ENCODE results near the gene C11orf58. TPM values are rescaled to one million over a fixed set of nuclear protein-coding genes. Genes with fewer than 3 reads are reported as not detected.
A peak's percentile ranks its signal among the peaks of the same experiment; 100 is the strongest.

Gene C11orf58
- total RNA-seq, 2 donors from 2014 or later: 120 to 128 TPM

- DNase-seq (ENCODE audit: low spot score): no peak
- Histone ChIP-seq H3K27ac (no peak overlapping the region), H3K36me3 (no peaks in the 10 kb centered on the region), H3K9me3 (no peaks in the 10 kb centered on the region), H3K4me3 (no peak overlapping the region), H3K4me1 (no peaks in the 10 kb centered on the region), H3K27me3 (no peaks in the 10 kb centered on the region)
- TF ChIP-seq CTCF (IDR thresholded peaks at IDR 0.05): no peak
Observed at GRCh38 chr11:16767957-16768356, 29.5 kb downstream of the C11orf58 start.

- DNase-seq (ENCODE audit: low spot score): no peak
- TF ChIP-seq CTCF (IDR thresholded peaks at IDR 0.05): no peak
- no peaks in the 10 kb centered on the region for H3K9me3 ChIP-seq
- no peak overlapping the region for H3K27ac ChIP-seq
- no peaks in the 10 kb centered on the region for H3K36me3 ChIP-seq
- no peaks in the 10 kb centered on the region for H3K4me1 ChIP-seq
- H3K4me3 ChIP-seq: no peak overlapping the region
- no peaks in the 10 kb centered on the region for H3K27me3 ChIP-seq
Observed at GRCh38 chr11:16769386-16769785, 30.9 kb downstream of the C11orf58 start.

GRCh38 chr11:16770016-16770415 lies 31.6 kb downstream of the C11orf58 start:
- no peak overlapping the region for H3K4me3 ChIP-seq
- no peaks in the 10 kb centered on the region for H3K36me3 ChIP-seq
- H3K27ac ChIP-seq: no peak overlapping the region
- DNase-seq (ENCODE audit: low spot score): no peak
- no peaks in the 10 kb centered on the region for H3K4me1 ChIP-seq
- no peaks in the 10 kb centered on the region for H3K27me3 ChIP-seq
- no peaks in the 10 kb centered on the region for H3K9me3 ChIP-seq
- no peak for TF ChIP-seq CTCF (IDR thresholded peaks at IDR 0.05)

GRCh38 chr11:16771350-16772140 lies 33.1 kb downstream of the C11orf58 start:
- Histone ChIP-seq H3K27ac (no peak overlapping the region), H3K4me1 (no peaks in the 10 kb centered on the region), H3K9me3 (no peaks in the 10 kb centered on the region), H3K4me3 (no peak overlapping the region), H3K36me3 (no peaks in the 10 kb centered on the region), H3K27me3 (no peaks in the 10 kb centered on the region)
- peak; percentile 43 for DNase-seq (ENCODE audit: low spot score)
- no peak for TF ChIP-seq CTCF (IDR thresholded peaks at IDR 0.05)

GRCh38 chr11:16772141-16772512 lies 33.7 kb downstream of the C11orf58 start:
- H3K27ac ChIP-seq: no peak overlapping the region
- H3K4me3 ChIP-seq: no peak overlapping the region
- H3K9me3 ChIP-seq: no peaks in the 10 kb centered on the region
- H3K4me1 ChIP-seq: no peaks in the 10 kb centered on the region
- no peaks in the 10 kb centered on the region for H3K36me3 ChIP-seq
- TF ChIP-seq CTCF (IDR thresholded peaks at IDR 0.05): no peak
- no peaks in the 10 kb centered on the region for H3K27me3 ChIP-seq
- no peak for DNase-seq (ENCODE audit: low spot score)

All from right atrium auricular region (tissue), 2 donors.